Smooth muscle cell (in vitro differentiated cells): Measurements from ENCODE around the gene GRK1. TPM values are rescaled to one million over a fixed set of nuclear protein-coding genes. Genes with fewer than 3 reads are reported as not detected.

Experiments
- DNase-seq: peaks from one replicate; lab custom pipeline; 2025; ENCODE audit not compliant: unreplicated experiment; lab: John Stamatoyannopoulos, UW
- H2AFZ ChIP-seq: fragments of 200-600 bp; sonication (generic); 2 replicates; pipeline ENCODE4 v1.6.0; 2016; ENCODE audit warnings: antibody characterized with exemption, low read depth, mild to moderate bottlenecking
- H3F3A ChIP-seq: fragments of 200-600 bp; sonication (generic); 2 replicates; pipeline ENCODE4 v1.6.0; 2017; ENCODE audit warnings: antibody characterized with exemption, low read depth
- H3K27ac ChIP-seq: fragments of 200-600 bp; sonication (generic); 2 replicates; pipeline ENCODE4 v1.5.1; 2016; ENCODE audit warnings: low read depth, mild to moderate bottlenecking
- H3K27me3 ChIP-seq: fragments of 200-600 bp; sonication (generic); 2 replicates; pipeline ENCODE4 v1.6.1; 2016; ENCODE audit warnings: low read depth, mild to moderate bottlenecking
- H3K36me3 ChIP-seq: fragments of 200-600 bp; sonication (generic); 2 replicates; pipeline ENCODE4 v1.5.1; 2016; ENCODE audit warnings: low read depth
- H3K4me1 ChIP-seq: fragments of 200-600 bp; sonication (generic); 2 replicates; pipeline ENCODE4 v1.5.1; 2016; ENCODE audit warnings: low read depth
- H3K4me2 ChIP-seq: fragments of 200-600 bp; sonication (generic); 2 replicates; pipeline ENCODE4 v1.6.0; 2016; ENCODE audit warnings: mild to moderate bottlenecking
- H3K4me3 ChIP-seq: fragments of 200-600 bp; sonication (generic); 2 replicates; pipeline ENCODE4 v1.5.1; 2016; ENCODE audit warnings: mild to moderate bottlenecking
- H3K79me2 ChIP-seq: fragments of 200-600 bp; sonication (generic); 2 replicates; pipeline ENCODE4 v1.6.0; 2016; ENCODE audit warnings: low read depth, mild to moderate bottlenecking
- H3K9ac ChIP-seq: fragments of 200-600 bp; sonication (generic); 2 replicates; pipeline ENCODE4 v1.6.0; 2016; ENCODE audit warnings: low read depth
- H3K9me3 ChIP-seq: fragments of 200-600 bp; sonication (generic); replicated peaks from 2 replicates; pipeline ENCODE4 v1.5.1; 2016; ENCODE audit warnings: low read depth
- H4K20me1 ChIP-seq: fragments of 200-600 bp; sonication (generic); 2 replicates; pipeline ENCODE4 v1.6.0; 2016; ENCODE audit warnings: low read depth
- WGBS: methylation state at CpG from one replicate; pipeline ENCODE4 v1.1.7; 2016; ENCODE audit warnings: low lambda C conversion rate; 5-methylcytosine and 5-hydroxymethylcytosine counted together
- polyA plus RNA-seq: library from polyadenylated mRNA; unstranded; fragments of >200 nt; fragmentation: Nextera tagmentation; extraction: Ambion mirVana; gene quantifications from 2 replicates; pipeline ENCODE4 v1.2.1, GENCODE V29; 2016
- total RNA-seq: library from RNA; depleted of rRNA; stranded (reverse); fragments of >200 nt; gene quantifications from 2 replicates; pipeline ENCODE4 v1.2.3, GENCODE V29; 2014
- TF ChIP-seq, protein P1 (sequence below): fragments of 200-600 bp; sonication (generic); IDR thresholded peaks from 2 replicates; pipeline ENCODE4 v1.5.1; 2017; ENCODE audit warnings: borderline replicate concordance, mild to moderate bottlenecking, antibody characterized with exemption; ENCODE audit not compliant: insufficient read depth, poor library complexity, severe bottlenecking

GRK1 gene
- total and polyA plus RNA-seq, 2 experiments from 2014 or later: not detected

DNA sequence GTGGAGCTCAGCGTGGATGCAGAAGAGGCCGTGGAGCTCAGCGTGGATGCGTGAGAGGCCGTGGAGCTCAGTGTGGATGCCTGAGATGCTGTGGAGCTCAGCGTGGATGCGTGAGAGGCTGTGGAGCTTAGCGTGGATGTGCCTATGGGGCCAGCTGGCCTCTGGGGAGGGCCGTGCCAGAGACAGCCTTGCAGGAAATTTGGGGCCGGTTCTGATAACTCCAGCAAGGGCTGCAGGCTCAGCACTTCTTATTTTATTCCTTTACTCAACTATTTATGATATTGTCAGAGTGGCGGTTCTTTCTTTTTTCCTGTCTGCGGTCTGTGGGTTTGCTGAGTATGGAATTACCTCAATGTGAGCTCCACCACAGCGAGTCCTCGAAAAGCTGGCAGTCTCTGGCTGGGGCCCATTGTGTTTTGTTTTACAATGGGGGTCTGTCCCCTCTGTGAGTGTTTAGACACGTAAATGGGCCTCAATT, 74.2 kb downstream of the GRK1 start:
- 80% methylated on average over 15 of the region's 15 CpGs for WGBS
- Histone ChIP-seq H3K9me3 (no peaks in the 10 kb centered on the region), H3K4me1 (no peaks in the 10 kb centered on the region), H3K27ac (no peak overlapping the region), H3F3A (no peaks in the 10 kb centered on the region), H3K4me2 (no peak overlapping the region), H3K79me2 (no peaks in the 10 kb centered on the region), H3K36me3 (no peaks in the 10 kb centered on the region), H4K20me1 (no peaks in the 10 kb centered on the region), H3K9ac (no peak overlapping the region), H3K27me3 (no peaks in the 10 kb centered on the region), H2AFZ (no peak overlapping the region), H3K4me3 (no peak overlapping the region)
- no peak for DNase-seq
- TF ChIP-seq, protein P1, sequence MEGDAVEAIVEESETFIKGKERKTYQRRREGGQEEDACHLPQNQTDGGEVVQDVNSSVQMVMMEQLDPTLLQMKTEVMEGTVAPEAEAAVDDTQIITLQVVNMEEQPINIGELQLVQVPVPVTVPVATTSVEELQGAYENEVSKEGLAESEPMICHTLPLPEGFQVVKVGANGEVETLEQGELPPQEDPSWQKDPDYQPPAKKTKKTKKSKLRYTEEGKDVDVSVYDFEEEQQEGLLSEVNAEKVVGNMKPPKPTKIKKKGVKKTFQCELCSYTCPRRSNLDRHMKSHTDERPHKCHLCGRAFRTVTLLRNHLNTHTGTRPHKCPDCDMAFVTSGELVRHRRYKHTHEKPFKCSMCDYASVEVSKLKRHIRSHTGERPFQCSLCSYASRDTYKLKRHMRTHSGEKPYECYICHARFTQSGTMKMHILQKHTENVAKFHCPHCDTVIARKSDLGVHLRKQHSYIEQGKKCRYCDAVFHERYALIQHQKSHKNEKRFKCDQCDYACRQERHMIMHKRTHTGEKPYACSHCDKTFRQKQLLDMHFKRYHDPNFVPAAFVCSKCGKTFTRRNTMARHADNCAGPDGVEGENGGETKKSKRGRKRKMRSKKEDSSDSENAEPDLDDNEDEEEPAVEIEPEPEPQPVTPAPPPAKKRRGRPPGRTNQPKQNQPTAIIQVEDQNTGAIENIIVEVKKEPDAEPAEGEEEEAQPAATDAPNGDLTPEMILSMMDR: no peak

DNA sequence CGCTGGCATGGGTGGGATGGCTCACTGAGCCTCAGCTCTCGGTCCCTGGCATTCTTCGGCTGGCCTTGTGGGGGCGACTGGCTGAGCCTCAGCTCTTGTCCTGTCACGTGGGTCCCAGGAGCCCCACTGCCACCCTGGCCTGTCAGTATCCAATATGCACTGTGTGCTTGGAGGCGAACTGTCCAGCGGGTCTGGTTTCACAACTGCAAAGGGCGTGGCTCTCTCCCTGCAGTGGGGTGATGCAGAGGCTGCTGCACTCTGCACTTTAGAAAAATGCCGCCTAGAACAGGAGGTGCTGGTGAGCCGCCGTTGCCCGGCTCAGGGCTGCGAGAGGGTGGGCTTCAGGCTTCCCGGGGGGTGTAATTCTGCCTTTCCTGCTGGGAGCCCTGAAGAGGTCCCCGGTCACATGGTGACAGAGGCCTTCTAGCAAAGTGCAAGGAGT, 75.0 kb downstream of the GRK1 start:
- Histone ChIP-seq H3K9ac (no peak overlapping the region), H2AFZ (no peak overlapping the region), H3K27ac (no peak overlapping the region), H3K79me2 (no peaks in the 10 kb centered on the region), H3K4me2 (no peak overlapping the region), H3K9me3 (no peaks in the 10 kb centered on the region), H4K20me1 (no peaks in the 10 kb centered on the region), H3K4me1 (no peaks in the 10 kb centered on the region), H3K36me3 (no peaks in the 10 kb centered on the region), H3F3A (no peaks in the 10 kb centered on the region), H3K4me3 (no peak overlapping the region), H3K27me3 (no peaks in the 10 kb centered on the region)
- TF ChIP-seq, protein P1: no peak
- 58% methylated on average over 15 of the region's 15 CpGs for WGBS
- no peak for DNase-seq

DNA sequence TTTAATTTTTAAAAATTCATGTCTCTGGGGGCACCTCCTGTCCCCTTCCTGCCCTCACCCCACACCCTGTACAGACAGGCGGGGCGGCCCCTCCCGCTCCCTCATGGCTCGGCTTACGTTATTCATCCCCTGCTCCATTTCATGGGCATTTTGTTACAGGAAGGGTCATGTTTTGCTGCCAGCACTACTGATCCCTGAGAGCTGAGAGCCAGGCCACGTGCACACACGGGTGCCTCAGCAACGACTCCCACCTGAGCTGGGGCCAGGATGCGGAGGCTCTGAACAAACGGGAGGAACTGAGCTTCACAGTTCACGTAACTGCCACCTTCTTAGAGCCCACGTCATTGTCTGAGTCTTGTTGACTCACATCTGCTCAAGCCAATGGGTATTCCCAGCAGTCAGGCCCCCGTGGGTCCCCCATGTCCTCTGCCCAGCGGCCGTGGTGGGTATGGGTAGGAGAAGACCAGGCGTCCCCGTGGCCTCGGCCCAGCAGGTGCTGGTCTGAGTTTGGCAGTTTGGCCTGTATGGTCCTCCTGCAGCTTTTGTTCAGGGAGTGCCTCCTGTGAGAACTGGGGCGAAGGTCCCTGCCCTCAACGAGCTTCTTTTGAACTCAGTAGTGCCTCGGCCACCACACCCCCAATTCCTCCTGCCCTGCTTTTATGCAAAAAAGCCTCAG, 75.6 kb downstream of the GRK1 start:
- Histone ChIP-seq H3K4me3 (no peak overlapping the region), H3K79me2 (no peaks in the 10 kb centered on the region), H3K27me3 (no peaks in the 10 kb centered on the region), H3K9me3 (no peaks in the 10 kb centered on the region), H3F3A (no peaks in the 10 kb centered on the region), H3K4me1 (no peaks in the 10 kb centered on the region), H2AFZ (no peak overlapping the region), H3K36me3 (no peaks in the 10 kb centered on the region), H3K4me2 (no peak overlapping the region), H3K27ac (no peak overlapping the region), H4K20me1 (no peaks in the 10 kb centered on the region), H3K9ac (no peak overlapping the region)
- DNase-seq: no peak
- 94% methylated on average over 20 of the region's 21 CpGs for WGBS
- TF ChIP-seq, protein P1: no peak
